Measurements from ENCODE around the gene ANO1.

GRCh38 chr11:70100280-70100603 lies 22.1 kb downstream of the ANO1 start:
- TF ChIP-seq CTCF (optimal IDR thresholded peaks at IDR 0.05 in 1 of 3, IDR thresholded peaks at IDR 0.05 in 1 of 3, conservative IDR thresholded peaks at IDR 0.05 in 1 of 3; ENCODE audit: extremely low read depth in 1 of 3, insufficient read depth in 2 of 3, low read length in 3 of 3) (no peak), EZH2 (IDR thresholded peaks at IDR 0.05; ENCODE audit: low read length) (no peak)

Data from keratinocyte (primary cell).